Panc1 (cell line): ENCODE data around the gene LRRC3. TPM values are rescaled to one million over a fixed set of nuclear protein-coding genes. Genes with fewer than 3 reads are reported as not detected.

Source experiments
- ATAC-seq: fragments of 200-7000 bp; cut with Tn5 transposase; 2 replicates; pipeline ENCODE4 v1.9.1; 2020; ENCODE audit warnings: mild to moderate bottlenecking, moderate library complexity
- BruUV-seq: library from RNA; stranded (reverse); fragments of 400-500 nt; replicated peaks from 2 replicates; lab custom pipeline; 2021; lab: Mats Ljungman, UMichigan
- CTCF ChIA-PET: fragments of 300-600 bp; sonication (Branson Sonifier 250); formaldehyde crosslinking; loops from one replicate; lab custom pipeline; 2022; ENCODE audit warnings: antibody characterized with exemption; lab: Charles Lee
- POLR2A ChIA-PET: fragments of 300-600 bp; sonication (Branson Sonifier 250); formaldehyde crosslinking; loops from one replicate; lab custom pipeline; 2022; ENCODE audit warnings: antibody characterized with exemption; lab: Charles Lee
- DNase-seq: peaks from one replicate; pipeline ENCODE4 v3.0.0-alpha.2; 2010; ENCODE audit warnings: low read depth, low spot score
- H3K27ac ChIP-seq: 2 replicates; pipeline ENCODE4 v1.5.1; 2011; ENCODE audit warnings: mild to moderate bottlenecking, low read length, inconsistent platforms
- H3K27me3 ChIP-seq: fragments of 200-500 bp; sonication (Bioruptor generic); 2 replicates; pipeline ENCODE4 v1.6.0; 2014; ENCODE audit warnings: low read length, inconsistent platforms; ENCODE audit not compliant: control insufficient read depth, insufficient read depth
- H3K36me3 ChIP-seq: fragments of 200-500 bp; sonication (Bioruptor generic); 2 replicates; pipeline ENCODE4 v1.5.1; 2014; ENCODE audit warnings: inconsistent platforms, mild to moderate bottlenecking, low read length, moderate library complexity; ENCODE audit not compliant: control insufficient read depth, insufficient read depth
- H3K4me1 ChIP-seq: 2 replicates; pipeline ENCODE4 v1.5.1; 2011; ENCODE audit warnings: inconsistent platforms, mild to moderate bottlenecking, low read length, moderate library complexity; ENCODE audit not compliant: control insufficient read depth, insufficient read depth
- H3K4me3 ChIP-seq, 2 experiments: 2 replicates each; pipeline ENCODE4 v1.5.1; 2011 to 2012; ENCODE audit warnings: low read depth in 2 of 2, low read length in 2 of 2, mild to moderate bottlenecking in 2 of 2, inconsistent platforms in 1 of 2, moderate library complexity in 1 of 2
- H3K9me3 ChIP-seq: fragments of 200-500 bp; sonication (Bioruptor generic); 2 replicates; pipeline ENCODE4 v1.5.1; 2014; ENCODE audit warnings: low read depth, mild to moderate bottlenecking, inconsistent platforms, low read length, moderate library complexity; ENCODE audit not compliant: control insufficient read depth, insufficient read depth
- POLR2AphosphoS5 ChIP-seq: IDR thresholded peaks from 2 replicates; pipeline ENCODE4 v1.6.1; 2012; ENCODE audit warnings: mild to moderate bottlenecking, low read depth, low read length, moderate library complexity
- SIN3A ChIP-seq: IDR thresholded peaks from 2 replicates; pipeline ENCODE4 v1.6.1; 2012; ENCODE audit warnings: low read depth, mild to moderate bottlenecking, low read length, moderate library complexity, borderline replicate concordance; ENCODE audit not compliant: insufficient read depth
- TCF7L2 ChIP-seq: IDR thresholded peaks from 2 replicates; pipeline ENCODE4 v1.6.1; 2011; ENCODE audit warnings: mild to moderate bottlenecking, low read depth, low read length, inconsistent platforms
- in situ Hi-C: cut with HindIII; loops from 2 replicates; pipeline ENCODE4 v1.10.0; 2016; ENCODE audit warnings: low sequenced_read_pairs, low pct_unique_long_range_greater_than_20kb
- intact Hi-C: fragments of 100-400 bp; cut with micrococcal nuclease; formaldehyde crosslinking; loops from one replicate; pipeline ENCODE4 v1.10.0; 2022; ENCODE audit not compliant: unreplicated experiment
- total RNA-seq: library from RNA; stranded (reverse); gene quantifications from one replicate; pipeline ENCODE4 v1.2.1, GENCODE V29; 2021; ENCODE audit not compliant: unreplicated experiment
- TF ChIP-seq, protein P1 (sequence below): fragments of 450-650 bp; IDR thresholded peaks from 2 replicates; pipeline ENCODE4 v1.5.1; 2017; ENCODE audit warnings: mild to moderate bottlenecking
- TF ChIP-seq, protein P2 (sequence below), 2 experiments: IDR thresholded peaks; 2 replicates each; pipeline ENCODE4 v1.6.1; 2011 to 2012; ENCODE audit warnings: low read depth in 2 of 2, control low read depth in 1 of 2, low read length in 1 of 2, mild to moderate bottlenecking in 1 of 2, moderate library complexity in 1 of 2; ENCODE audit not compliant: insufficient read depth in 1 of 2

LRRC3 gene
- total RNA-seq, 1 experiment from 2014 or later, result 3.3 TPM

GRCh38 chr21:44475266-44475845 lies 20.0 kb downstream of the LRRC3 start:
- no peak overlapping the region for H3K4me3 ChIP-seq
- TF ChIP-seq POLR2AphosphoS5 (no peak), TCF7L2 (no peak), SIN3A (no peak)
- TF ChIP-seq, protein P1, sequence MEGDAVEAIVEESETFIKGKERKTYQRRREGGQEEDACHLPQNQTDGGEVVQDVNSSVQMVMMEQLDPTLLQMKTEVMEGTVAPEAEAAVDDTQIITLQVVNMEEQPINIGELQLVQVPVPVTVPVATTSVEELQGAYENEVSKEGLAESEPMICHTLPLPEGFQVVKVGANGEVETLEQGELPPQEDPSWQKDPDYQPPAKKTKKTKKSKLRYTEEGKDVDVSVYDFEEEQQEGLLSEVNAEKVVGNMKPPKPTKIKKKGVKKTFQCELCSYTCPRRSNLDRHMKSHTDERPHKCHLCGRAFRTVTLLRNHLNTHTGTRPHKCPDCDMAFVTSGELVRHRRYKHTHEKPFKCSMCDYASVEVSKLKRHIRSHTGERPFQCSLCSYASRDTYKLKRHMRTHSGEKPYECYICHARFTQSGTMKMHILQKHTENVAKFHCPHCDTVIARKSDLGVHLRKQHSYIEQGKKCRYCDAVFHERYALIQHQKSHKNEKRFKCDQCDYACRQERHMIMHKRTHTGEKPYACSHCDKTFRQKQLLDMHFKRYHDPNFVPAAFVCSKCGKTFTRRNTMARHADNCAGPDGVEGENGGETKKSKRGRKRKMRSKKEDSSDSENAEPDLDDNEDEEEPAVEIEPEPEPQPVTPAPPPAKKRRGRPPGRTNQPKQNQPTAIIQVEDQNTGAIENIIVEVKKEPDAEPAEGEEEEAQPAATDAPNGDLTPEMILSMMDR, result no peak
- TF ChIP-seq, protein P2, sequence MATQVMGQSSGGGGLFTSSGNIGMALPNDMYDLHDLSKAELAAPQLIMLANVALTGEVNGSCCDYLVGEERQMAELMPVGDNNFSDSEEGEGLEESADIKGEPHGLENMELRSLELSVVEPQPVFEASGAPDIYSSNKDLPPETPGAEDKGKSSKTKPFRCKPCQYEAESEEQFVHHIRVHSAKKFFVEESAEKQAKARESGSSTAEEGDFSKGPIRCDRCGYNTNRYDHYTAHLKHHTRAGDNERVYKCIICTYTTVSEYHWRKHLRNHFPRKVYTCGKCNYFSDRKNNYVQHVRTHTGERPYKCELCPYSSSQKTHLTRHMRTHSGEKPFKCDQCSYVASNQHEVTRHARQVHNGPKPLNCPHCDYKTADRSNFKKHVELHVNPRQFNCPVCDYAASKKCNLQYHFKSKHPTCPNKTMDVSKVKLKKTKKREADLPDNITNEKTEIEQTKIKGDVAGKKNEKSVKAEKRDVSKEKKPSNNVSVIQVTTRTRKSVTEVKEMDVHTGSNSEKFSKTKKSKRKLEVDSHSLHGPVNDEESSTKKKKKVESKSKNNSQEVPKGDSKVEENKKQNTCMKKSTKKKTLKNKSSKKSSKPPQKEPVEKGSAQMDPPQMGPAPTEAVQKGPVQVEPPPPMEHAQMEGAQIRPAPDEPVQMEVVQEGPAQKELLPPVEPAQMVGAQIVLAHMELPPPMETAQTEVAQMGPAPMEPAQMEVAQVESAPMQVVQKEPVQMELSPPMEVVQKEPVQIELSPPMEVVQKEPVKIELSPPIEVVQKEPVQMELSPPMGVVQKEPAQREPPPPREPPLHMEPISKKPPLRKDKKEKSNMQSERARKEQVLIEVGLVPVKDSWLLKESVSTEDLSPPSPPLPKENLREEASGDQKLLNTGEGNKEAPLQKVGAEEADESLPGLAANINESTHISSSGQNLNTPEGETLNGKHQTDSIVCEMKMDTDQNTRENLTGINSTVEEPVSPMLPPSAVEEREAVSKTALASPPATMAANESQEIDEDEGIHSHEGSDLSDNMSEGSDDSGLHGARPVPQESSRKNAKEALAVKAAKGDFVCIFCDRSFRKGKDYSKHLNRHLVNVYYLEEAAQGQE (IDR thresholded peaks at IDR 0.05; ENCODE audit: insufficient read depth in 1 of 2, low read depth in 2 of 2, low read length in 1 of 2), result no peak
- in situ Hi-C loops (no loop called here), intact Hi-C loops (no loop called here)
- no peak for DNase-seq
- H3K27ac ChIP-seq, result no peak overlapping the region
- ChIA-PET POLR2A (no interaction called here), CTCF (no interaction called here)
- H3K4me1 ChIP-seq, result no peaks in the 10 kb centered on the region
- no peaks in the 10 kb centered on the region for H3K9me3 ChIP-seq
- no peaks in the 10 kb centered on the region for H3K27me3 ChIP-seq
- H3K36me3 ChIP-seq, result no peaks in the 10 kb centered on the region
- ATAC-seq, result no peak
- BruUV-seq, result no TSS peak

DNA sequence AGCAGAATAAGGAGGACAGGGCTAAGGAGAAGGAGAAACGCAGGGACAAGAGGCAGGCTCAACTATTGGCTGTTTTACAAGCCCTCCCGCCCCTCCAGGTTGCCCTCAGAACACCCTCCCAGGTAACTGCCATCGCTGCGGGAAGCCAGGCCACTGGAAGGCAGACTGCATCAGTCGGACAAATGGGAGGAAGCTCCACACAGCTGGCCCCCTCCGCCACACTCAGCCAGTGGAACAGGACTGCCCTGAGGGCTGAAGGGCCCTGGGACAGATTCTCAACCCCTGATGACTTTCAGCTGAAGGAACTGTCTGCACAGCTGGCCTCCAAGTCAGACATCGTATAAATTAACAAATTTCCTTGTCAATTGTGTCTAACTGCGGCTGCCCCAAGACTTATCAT lies 21.8 kb downstream of the LRRC3 start:
- POLR2A ChIA-PET, result no interaction called here
- intact Hi-C loops (no loop called here), in situ Hi-C loops (no loop called here)
- BruUV-seq, result no TSS peak
- Histone ChIP-seq H3K4me1 (no peaks in the 10 kb centered on the region), H3K9me3 (no peaks in the 10 kb centered on the region), H3K36me3 (no peaks in the 10 kb centered on the region), H3K27me3 (no peaks in the 10 kb centered on the region), H3K27ac (no peak overlapping the region), H3K4me3 (no peak overlapping the region)
- no peak; the same call in 1 of the 2 replicates for ATAC-seq
- CTCF ChIA-PET, result no interaction called here
- DNase-seq, result no peak
- TF ChIP-seq TCF7L2 (no peak), SIN3A (no peak), POLR2AphosphoS5 (no peak)
- TF ChIP-seq, protein P2 (IDR thresholded peaks at IDR 0.05; ENCODE audit: insufficient read depth in 1 of 2, low read depth in 2 of 2, low read length in 1 of 2), result no peak
- TF ChIP-seq, protein P1, result no peak
